IMR-90 (cell line): Measurements from ENCODE around the gene CENPK.

ENCODE experiments used
- CEBPB ChIP-seq: IDR thresholded peaks from 2 replicates; pipeline ENCODE4 v1.6.1; 2012; ENCODE audit warnings: low read depth, low read length, improper control_type of control experiment
- CTCF ChIP-seq: conservative IDR thresholded peaks from 2 replicates; pipeline ENCODE4 v1.5.1; 2012; ENCODE audit warnings: mild to moderate bottlenecking, low read depth, low read length, improper control_type of control experiment
- ELK1 ChIP-seq: fragments of 150-350 bp; IDR thresholded peaks from 2 replicates; pipeline ENCODE4 v1.6.1; 2016; ENCODE audit warnings: low read depth, mild to moderate bottlenecking, low read length, moderate library complexity, borderline replicate concordance
- FOS ChIP-seq: fragments of 150-350 bp; IDR thresholded peaks from 2 replicates; pipeline ENCODE4 v1.6.1; 2016; ENCODE audit warnings: low read depth, low read length
- MAFK ChIP-seq: IDR thresholded peaks from 2 replicates; pipeline ENCODE4 v1.6.1; 2012; ENCODE audit warnings: low read depth, low read length, improper control_type of control experiment
- MAZ ChIP-seq: IDR thresholded peaks from 2 replicates; pipeline ENCODE4 v1.6.1; 2012; ENCODE audit warnings: low read depth, mild to moderate bottlenecking, low read length, improper control_type of control experiment, moderate library complexity, borderline replicate concordance
- MXI1 ChIP-seq: IDR thresholded peaks from 2 replicates; pipeline ENCODE4 v1.6.1; 2012; ENCODE audit warnings: low read depth, mild to moderate bottlenecking, low read length, moderate library complexity, borderline replicate concordance
- POLR2A ChIP-seq: IDR thresholded peaks from 2 replicates; pipeline ENCODE4 v1.6.1; 2012; ENCODE audit warnings: mild to moderate bottlenecking, low read depth, low read length
- RAD21 ChIP-seq: IDR thresholded peaks from 2 replicates; pipeline ENCODE4 v1.6.1; 2012; ENCODE audit warnings: low read length, improper control_type of control experiment
- USF2 ChIP-seq: fragments of 150-350 bp; IDR thresholded peaks from 2 replicates; pipeline ENCODE4 v1.6.1; 2017; ENCODE audit warnings: mild to moderate bottlenecking, antibody characterized with exemption, low read length, low read depth

GRCh38 chr5:65481171-65481581 lies 81.8 kb downstream of the CENPK start:
- no peak for TF ChIP-seq CTCF
- TF ChIP-seq POLR2A, result no peak
- no peak for TF ChIP-seq CEBPB
- no peak for TF ChIP-seq MXI1
- TF ChIP-seq ELK1, result no peak
- TF ChIP-seq FOS, result no peak
- TF ChIP-seq MAFK, result no peak
- TF ChIP-seq USF2, result no peak
- no peak for TF ChIP-seq RAD21
- TF ChIP-seq MAZ, result no peak
